Fibroblast of lung (primary cell): Measurements from ENCODE around the gene UROD.
"Not testable (repeated sequence)": the region's sequence is repeated elsewhere in the genome, so short reads cannot be mapped to it uniquely, and the experiment has no call there.

Experiments
- EZH2 ChIP-seq: IDR thresholded peaks from 2 replicates; pipeline ENCODE4 v1.5.1; 2012; ENCODE audit warnings: low read length, control low read depth, mild to moderate bottlenecking; ENCODE audit errors: missing control alignments
- TF ChIP-seq, protein P1 (sequence below), 2 donors: IDR thresholded peaks in 1 of 2; conservative IDR thresholded peaks in 1 of 2; 1 replicate in 1 of 2; 2 replicates in 1 of 2; pipeline ENCODE4 v1.5.1; 2011 to 2012; ENCODE audit warnings: low read length in 2 of 2, control low read depth in 1 of 2, inconsistent platforms in 1 of 2, low read depth in 1 of 2, mild to moderate bottlenecking in 1 of 2

DNA sequence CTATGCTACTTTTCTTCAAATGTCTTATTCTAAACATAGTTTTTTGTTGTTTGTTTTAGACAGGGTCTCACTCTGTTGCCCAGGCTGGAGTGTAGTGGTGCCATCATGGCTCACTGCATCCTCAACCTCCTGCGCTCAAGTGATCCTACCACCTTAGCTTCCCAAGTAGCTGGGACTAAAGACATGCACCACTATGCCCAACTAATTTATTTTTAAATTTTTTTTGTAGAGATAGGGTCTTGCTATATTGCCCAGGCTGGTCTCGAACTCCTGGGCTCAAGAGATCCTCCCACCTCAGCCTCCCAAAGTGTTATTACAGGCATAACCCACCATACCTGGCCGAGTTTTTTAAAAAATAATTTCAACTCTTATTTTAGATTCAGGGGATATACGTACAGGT is 50.4 kb downstream of the UROD start:
- TF ChIP-seq, protein P1, sequence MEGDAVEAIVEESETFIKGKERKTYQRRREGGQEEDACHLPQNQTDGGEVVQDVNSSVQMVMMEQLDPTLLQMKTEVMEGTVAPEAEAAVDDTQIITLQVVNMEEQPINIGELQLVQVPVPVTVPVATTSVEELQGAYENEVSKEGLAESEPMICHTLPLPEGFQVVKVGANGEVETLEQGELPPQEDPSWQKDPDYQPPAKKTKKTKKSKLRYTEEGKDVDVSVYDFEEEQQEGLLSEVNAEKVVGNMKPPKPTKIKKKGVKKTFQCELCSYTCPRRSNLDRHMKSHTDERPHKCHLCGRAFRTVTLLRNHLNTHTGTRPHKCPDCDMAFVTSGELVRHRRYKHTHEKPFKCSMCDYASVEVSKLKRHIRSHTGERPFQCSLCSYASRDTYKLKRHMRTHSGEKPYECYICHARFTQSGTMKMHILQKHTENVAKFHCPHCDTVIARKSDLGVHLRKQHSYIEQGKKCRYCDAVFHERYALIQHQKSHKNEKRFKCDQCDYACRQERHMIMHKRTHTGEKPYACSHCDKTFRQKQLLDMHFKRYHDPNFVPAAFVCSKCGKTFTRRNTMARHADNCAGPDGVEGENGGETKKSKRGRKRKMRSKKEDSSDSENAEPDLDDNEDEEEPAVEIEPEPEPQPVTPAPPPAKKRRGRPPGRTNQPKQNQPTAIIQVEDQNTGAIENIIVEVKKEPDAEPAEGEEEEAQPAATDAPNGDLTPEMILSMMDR (conservative IDR thresholded peaks at IDR 0.05 in 1 of 2, IDR thresholded peaks at IDR 0.05 in 1 of 2; ENCODE audit: low read depth in 1 of 2, low read length in 2 of 2): not testable (repeated sequence)
- TF ChIP-seq EZH2: not testable (repeated sequence)
